Measurements from ENCODE around the gene PAEP.

- TF ChIP-seq EZH2 (IDR thresholded peaks at IDR 0.05; ENCODE audit: insufficient read depth, poor library complexity, severe bottlenecking) (no peak), EZH2phosphoT487 (IDR thresholded peaks at IDR 0.05; ENCODE audit: insufficient read depth, low read depth) (no peak)
These were observed 21.6 kb downstream of the PAEP start for GRCh38 chr9:135582966-135583687.

Measured in GM23248 (cell line).